ENCODE data around the gene LHPP.

Gene LHPP

DNA sequence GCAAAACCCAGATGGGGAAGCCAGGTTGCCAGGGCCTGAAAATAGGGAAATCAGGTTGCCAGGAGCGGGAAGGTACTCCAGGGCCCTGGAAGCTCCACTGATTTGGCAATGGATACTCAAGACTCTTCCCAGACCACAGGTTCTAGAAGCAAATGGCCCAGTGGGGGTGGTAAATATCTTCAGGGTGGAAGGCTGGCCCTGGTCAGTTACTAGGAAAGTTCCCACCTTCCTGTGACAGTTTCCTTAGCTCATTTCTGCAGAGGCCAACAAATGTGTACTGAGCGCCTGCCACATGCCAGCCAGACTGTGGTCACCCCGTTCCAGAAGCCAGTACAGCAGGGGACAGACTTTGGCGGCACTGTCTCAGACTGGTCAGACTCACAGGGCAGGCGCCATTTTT lies 168.9 kb downstream of the LHPP start:
- no peak for DNase-seq

DNA sequence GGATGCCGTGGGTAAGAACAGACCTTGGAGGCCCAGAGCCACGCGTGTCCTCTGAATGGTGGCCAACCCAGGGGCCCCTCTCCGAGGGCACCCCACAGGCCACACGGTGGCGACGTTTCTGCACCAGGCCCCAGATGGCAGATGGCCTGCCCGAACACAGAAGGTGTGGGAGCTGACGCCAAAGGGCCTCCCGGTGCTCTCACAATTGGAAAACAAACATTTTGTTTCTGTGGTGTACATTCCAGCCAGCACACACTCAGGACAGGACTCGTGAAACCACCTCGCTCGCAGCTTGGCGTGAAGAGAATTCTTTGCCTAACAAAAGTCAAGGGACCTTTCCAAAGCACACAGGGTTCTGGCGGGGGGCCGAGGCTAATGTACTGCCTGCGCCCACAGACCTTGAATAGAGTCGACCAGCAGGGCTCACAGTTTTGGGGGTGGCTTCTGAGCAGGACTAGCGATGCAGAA lies 170.5 kb downstream of the LHPP start:
- no peak for DNase-seq

DNA sequence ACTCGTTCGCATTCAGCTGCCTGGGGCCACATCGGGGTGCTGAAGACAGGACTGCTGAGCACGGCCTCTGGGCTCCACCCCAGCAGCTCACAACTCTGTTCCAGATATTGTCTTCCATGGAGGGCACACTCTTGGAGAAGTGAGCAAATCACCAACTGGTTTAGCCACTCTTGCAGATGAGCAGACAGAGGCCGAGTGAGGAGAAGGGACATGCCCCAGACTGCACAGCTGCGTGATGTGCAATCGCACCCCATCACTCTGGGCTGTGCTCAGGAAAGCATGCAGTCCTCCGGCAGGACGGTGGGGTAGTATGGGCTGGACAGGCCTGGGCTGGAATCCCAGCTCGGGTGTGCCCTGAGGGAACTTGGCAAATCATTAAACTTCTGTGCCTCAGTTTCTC lies 170.9 kb downstream of the LHPP start:
- no peak for DNase-seq

DNA sequence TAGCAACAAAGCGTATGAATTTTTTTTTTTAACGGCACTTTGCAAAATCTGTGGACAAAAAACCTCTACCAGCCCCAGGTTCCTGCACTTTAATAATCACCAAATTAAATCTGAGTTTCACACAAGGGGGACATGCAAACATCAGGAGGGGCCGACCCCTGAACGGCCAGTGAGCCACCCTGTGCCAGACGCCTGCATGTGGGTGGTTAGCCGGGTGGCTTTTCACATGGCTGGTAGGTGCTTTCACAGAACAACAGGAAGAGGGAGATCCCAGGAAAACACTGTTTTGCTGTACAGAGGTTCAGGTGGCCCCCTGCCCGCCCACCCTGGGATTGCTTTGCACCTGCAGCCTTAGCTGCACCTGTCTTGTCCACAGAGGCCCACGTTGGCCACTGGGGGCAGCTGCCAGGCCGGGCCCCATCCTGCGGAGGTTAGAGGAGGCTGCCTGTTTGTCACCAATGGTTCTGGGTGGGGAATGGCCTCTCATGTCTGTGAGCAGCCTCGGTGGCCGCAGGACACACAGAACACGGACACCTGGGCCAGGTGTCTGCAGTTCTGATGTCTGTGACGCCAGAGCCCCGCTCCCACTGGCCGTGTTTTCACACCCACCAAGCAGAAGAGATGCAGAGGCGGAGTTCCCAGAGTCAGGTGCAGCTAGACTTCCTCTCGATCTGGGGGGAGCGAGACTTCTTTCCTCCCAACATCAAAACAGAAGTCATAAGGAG lies 174.8 kb downstream of the LHPP start:
- DNase-seq = no peak

DNA sequence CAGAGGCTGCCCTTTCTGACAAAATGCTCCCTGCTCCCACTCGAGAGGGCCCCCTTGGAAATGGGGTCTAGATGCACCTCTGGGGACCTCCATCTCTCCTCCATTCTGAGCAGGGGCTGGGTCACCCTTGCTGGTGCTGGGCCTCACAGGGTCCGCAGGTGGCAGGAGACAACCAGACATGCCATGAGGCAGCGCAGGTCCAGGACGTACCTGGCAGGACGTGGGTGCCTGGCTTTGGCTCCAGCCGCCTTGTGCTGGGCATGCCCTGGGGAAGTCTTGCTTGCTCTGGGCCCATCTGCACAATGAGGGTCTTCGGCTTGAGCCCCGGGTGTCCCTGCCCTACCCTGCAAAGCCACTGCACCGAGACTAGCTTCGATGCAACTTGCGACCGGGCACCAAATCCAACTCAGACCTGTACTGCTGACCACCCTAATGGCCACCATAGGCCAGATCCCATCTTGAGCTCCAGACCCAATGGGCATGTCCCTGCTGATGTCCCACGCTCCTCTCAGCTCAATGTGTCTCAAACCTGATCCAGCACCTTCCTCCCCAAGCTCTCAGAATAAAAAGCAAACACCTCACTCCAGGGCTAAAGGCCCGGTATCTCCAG lies 175.6 kb downstream of the LHPP start:
- DNase-seq = no peak

DNA sequence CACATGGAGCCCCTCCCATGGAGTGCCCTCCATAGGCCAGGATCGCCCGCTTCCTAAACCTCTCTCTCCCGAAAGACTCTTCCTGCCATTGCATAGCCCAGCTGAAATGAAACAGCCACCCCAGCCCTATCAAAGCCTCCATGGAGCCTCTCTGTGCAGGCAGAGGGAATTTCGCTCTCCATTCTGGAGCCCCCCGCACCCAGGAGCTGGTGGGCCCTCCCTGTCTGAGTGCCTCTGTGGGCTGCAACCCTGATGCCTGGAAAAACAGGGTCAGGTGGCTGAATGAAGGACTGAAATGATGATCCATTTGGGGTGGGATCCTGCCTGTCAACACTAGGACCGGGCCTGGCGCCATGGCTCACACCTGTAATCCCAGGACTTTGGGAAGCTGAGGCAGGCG lies 176.1 kb downstream of the LHPP start:
- DNase-seq = no peak

DNA sequence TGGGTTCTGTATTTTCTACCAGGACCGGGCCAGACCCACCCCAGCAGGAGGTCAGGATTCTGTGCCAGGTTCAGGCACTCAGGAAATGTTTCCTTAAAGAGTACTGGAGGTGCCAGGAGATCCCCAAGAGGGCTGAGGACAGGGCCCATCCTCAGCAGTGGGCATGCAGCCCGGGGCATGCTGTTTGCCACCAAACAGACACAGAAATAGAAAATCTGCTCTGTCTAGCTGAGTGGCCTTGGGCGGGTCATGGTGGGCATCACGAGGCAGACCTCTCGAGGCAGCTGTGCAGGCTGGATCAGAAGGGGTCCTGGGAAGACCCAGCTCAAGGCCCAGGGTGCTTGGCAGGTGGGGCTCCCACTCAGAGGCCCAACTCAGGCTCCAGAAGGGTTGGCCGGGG lies 177.6 kb downstream of the LHPP start:
- no peak for DNase-seq

DNA sequence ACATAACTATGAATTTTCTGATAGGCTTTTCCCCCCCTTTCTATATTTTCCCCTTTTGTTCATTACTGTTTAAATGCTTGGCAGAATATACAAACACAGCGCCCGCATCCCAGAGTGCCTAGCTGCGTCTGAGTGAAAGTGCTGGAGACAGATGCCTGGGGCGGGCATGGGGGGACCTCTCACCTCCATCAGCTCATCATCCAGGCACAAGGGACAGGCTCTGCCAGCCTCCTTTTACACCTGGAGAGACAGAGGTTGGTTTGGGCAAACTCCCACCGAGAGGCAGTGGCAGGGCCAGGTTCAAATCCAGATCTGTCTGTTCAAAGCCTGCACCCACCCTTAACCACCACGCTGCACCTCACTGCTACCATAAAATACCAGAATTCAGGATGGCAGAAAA lies 178.0 kb downstream of the LHPP start:
- DNase-seq = no peak

DNA sequence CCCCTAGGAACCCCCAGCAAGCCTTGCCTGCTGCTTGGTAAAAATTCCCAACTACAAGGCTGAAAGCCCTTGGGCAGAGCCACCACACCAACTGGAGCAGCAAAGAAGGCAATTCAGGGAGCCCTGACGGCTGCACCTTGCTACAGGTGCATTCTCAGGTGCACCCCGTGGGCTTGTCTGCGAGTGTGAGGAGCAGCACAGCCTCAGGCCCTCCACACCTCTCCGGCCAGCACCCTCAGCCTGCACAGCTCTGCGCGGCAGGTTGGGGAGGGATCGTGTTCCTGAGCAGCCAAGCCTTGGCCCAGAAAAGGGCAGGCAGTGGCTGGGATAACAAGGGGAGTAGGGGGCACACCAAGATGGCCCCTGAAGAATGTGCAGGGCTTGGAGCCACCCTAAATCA lies 178.4 kb downstream of the LHPP start:
- no peak for DNase-seq

DNA sequence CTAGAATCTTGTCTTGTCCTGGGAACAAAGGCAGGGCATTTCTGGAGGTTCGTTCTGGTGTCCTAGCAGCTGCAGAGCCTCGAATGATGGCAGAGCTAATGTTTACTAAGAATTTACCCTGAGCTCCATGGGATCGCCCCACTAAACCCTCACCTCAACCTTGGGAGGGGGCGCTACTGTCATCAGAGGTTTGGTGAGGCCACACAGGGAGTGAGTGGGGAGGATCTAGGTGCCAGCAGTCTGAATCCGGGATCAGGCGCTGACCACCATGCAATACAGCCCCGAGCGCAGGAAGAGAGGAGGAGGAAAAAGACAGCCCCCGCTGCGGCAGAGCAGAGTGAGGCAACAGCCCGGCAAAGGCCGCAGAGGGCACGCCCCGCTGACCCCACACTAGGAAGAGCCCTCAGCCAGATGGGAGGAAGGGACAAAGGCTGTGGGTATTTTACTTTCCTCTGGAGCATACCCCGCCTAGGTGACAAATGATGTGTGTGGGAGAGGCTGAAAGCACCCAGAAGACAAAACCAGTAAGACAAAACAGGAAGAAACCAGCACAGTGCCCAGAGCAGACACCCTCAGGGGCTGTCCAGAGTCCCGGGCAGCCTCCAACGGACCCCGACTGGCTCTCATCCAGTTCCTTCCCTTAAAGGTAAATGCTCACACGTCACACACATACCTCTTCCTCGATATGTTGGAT lies 179.1 kb downstream of the LHPP start:
- DNase-seq = no peak

DNA sequence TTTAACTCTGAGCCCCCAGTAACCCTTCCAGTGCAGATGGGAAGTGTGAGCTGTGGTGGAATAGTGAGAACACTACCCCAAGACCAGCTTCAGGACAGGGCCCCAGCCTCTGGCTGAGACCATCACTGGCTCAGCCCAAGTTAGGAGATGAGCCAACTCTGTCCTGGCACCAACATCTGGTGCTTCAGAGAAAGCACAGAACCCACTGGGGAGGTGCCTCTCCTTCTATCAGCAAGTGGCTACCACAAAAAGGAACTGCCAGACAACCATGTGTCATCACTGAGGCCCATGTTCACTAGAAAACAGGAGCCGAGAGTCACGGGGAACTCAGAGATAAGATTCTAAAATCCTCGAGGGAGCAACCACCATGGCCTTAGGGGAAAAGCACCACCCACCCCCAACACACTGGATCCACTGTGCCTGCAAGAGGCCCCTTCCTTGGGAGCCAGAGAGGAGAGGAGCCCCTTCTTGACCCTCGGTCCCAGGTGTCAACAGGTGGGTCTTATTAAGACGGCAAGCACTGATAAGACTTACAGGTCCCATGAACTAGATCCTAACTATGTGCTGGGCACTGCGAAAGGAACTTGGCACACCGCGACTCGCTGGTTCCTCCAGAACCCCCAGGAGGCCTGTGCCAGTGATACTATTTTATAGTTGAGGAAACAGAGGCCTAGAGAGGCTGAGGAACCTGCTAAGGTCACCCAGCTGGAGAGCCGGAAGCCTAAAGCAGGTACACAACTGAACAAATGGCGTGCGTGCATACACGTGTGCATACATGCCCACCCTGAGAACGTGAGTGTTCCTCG lies 179.9 kb downstream of the LHPP start:
- no peak for DNase-seq

DNA sequence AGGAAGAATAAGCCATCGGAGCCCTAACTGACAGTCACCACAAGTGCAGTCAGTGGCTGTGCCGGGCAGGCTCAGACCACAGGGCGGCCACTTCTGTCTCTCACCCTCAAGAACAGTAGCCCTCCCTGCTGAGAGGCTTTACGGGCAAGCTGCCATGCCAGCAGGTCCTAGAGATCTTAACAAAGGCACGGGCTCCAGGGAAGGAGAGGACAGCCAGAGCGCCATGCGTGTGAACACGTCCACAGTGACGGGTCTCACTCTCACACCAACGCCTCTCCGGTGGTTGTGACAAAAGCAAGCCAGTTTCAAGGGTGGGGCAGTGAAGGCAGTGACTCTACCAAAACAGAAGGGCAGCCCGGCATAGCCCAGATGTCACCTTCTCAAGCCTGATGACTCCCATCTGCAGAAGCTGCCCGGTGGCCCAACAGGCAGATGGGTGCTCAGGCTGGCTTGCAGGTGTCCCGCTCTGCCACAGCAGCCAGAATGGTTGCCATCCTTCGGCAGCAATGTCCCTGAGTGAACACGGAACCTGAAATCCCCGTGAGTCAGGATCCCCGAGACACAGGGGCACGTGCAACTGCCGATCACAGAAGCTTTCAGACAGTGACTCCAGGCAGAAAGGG lies 180.6 kb downstream of the LHPP start:
- DNase-seq = no peak

DNA sequence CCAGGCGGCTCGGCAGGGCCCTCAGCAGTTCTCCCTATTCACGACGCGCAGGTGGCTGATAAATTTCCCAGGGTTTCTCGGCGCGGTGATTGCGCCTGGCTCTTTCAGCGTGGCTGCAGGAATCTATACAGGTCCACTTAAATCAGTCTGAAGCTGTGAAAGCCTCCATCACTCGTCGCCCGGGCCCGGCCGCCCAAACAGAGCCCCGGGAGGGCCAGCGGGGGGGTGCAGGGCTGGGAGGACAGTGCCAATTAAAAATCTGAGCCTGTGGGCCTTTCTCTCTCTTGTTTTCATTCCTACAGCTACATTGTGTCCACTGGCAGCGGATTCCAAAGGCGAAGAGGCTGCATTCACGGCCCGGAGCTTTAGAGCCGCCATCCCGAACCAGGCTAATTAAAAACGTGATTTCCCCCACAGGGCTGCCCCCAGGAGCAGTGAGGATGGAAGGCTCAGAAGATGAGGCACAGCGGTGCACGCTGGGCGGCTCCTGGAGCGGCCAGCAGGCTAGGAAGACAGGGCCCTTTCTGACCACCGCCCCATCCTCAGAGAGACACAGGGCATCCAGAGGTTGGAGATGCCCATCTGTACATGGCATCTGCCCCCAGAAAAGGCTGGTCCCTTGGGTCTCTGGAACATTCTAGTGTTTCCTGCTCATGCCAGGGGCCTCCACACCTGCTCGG lies 181.8 kb downstream of the LHPP start:
- no peak for DNase-seq

DNA sequence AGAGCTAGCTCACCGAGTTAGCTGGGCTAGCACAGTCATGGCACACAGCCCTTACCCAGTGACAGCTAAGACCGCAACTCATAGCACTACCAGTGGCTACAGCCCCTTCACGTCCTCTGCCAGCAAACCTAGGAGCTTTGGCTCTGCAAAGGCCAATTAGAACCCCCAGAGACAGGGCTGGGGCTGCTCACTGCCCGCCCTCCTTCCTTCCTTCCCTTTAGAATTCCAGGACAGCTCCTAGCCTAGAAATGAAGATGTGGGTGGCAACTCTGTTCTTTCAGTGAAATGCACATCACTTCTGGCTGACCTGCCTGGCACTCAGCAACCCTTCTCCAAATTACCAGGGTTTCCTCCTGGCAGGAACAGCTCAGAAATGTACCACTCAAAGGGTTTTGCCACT lies 182.6 kb downstream of the LHPP start:
- DNase-seq = no peak

DNA sequence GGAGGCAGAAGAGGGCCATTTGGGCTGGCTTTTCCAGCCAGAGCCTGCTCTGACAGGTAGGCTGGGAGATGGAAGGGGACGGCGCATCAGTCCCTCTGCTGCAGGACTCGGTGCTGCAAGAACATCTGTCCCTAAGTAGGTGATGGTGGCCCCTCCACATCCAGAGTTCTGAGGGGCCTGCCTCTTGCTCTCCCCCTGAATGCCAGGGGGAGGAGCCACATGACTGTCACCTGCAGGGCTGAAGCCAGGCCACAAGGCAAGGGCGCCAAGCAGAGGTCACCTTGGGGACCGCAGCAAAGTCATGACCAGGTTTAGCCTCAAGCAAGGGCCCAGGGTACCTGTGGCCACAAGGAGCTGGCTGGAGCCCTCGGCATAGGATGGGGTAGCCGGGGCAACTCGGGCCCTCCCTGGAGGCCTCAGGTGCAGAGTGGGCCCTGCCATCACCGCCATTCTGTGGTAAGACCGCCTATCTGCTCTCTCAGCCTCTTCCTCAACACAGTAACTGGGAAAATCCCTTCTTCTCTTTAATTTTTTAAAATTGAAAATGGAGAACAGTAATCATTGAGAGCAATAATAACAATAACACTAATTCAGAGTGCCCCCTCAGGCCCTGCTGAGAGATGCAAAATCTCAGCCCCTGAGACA lies 183.3 kb downstream of the LHPP start:
- no peak for DNase-seq

DNA sequence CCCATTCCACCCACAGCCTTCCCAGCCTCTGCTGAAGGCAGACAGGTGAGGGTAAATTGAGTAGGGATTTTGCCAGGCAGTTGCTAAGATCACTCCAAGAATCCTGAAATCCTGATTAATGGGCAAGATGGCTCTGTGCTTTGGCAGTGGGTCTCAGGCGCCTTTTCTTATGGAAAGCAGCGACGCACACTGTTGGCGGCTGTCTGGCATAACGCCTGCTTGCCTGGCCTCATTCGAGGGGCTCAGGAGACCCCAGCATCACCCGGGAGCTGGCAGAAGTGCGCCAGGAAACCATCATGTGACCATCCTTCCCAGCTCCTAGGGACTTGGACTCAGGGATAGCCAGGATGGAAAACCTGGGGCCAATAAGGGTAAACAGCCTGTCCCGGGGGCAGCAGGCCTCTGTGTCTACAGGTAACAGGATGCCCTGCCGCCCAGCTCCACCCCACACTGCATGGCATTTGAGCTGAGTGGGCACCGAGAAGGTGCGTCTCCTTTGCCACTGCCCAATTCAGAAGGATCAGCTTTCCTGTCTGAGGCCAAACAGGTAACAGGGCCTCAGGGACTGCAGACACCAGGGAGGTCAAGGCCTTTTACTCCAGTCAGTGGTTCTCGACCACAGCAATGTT lies 184.0 kb downstream of the LHPP start:
- DNase-seq = no peak

DNA sequence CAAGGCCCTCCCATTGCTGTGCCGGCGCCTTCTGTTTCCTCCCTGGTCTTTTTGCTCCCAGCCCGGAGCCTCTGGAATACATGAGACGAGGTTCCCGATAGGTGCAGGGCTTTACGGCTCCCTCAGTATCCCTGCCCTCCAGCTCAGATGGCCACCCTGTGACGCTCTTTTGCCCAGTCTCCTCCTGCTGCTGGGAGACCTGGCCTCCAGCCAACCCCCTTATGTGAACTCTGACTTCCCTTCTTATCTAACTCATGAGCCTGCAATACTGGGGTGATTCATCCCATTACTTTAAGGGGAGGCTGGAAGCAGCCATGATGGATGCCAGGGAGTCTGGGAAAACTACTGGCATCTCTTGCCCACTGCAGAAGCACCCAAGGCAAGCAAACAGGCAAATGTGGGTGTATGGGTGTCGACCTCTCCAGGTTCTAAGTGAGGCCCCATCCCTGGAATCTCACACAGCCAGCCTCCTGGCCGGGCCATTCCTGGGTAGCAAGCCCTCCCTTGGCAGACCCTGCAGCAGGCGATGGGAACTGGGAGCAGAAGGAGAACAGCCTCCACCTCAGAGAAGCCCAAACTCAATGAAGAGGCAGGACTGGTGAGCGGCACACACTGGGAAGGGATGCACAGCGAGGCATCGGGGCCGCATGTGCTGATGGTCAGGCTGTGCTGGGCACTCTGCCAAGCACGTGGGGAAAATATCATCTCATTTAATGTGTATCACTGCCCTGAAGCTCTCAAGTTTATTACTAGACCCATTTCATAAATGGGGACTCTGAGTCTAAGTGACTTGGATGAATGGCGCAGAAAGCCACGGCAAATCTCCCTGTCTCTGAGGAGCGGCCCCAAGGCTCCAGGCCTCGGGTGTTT lies 185.1 kb downstream of the LHPP start:
- DNase-seq = no peak

DNA sequence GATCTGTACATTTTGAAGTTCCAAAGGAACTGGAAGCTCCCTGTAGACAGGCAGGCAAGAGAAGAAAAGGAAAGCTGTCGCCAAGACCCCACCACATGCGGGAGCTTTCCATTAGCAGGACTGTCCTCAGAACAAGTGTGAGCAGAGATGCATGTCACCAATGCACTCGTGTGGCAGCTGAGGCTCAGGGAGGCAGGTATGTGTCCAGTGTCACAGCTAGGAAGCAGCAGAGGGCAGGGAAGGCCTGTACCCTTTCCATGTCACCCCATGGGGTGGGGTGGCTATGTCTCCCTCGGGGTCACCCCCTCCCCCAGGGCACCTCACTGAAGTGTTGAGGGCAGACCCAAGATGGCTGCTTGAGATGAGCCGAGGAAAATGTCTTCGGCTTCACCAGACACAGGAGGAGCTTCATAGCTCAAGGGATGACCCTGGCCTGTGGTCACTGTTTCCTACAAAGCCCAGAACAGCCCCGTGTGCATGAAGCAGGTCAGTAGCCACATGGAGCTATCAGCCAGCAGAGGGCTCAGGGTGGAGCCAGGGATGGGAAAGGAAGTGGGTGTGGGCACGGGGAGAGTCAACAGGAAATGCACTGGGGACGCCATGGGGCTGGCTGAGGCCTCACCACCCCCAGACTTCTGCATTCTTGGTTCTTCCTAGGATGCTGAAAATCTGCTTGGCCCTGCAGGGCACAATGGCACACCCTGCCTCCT lies 186.0 kb downstream of the LHPP start:
- no peak for DNase-seq

DNA sequence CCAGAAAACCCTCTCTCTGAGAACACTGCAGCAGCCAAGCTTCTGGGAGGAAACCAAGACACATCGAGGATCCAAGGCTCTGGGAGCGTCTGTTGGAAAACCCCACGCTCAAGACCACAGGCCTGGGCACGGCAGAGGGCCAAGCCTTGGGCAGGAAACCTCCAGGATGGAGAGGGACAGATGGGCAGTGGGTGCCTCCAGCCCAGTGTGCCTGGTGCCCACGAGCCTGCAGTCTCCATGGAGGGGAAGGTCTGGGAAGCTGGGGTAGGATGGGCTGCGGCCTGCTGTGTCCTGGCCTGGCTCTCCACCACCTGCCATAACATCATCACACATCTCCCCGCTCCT lies 186.5 kb downstream of the LHPP start:
- DNase-seq = no peak

DNA sequence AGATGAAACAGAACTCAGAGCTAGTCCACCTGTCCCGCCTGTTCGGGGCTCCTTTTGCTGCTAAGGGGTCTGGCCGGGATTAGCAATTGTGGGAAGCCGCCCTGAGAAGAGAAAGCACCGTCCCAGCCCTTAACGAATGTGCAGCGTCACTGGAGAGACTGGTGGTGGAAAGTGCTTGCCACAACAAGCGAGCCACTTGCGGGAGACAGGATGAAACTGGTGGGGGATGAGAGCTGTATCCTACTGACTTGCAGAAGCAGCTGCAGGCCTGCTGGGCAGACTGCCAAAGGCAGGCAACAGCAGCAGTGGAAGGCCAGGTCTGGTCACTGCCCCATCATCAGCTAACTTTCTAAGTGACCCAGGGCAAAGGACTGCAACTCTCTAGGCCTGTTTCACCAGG lies 187.1 kb downstream of the LHPP start:
- no peak for DNase-seq
